ENCODE results near the gene ZNF844.

- TF ChIP-seq CTCF (IDR thresholded peaks at IDR 0.05) = peak in 2 of 6 experiments; percentile 27 to 33
- peak in 1 of 2 donors; percentile 100 for TF ChIP-seq POLR2A (IDR thresholded peaks at IDR 0.05)
Measured at GRCh38 chr19:12052497-12053169, 11.9 kb upstream of the ZNF844 start, which contains the start of gene ZNF878.
